GM20000 (cell line): ENCODE measurements around the gene SLC27A2.

Source experiments
- DNase-seq: peaks from one replicate; pipeline ENCODE4 v3.0.0; 2012; ENCODE audit warnings: low spot score
- TF ChIP-seq, protein P1 (sequence below): IDR thresholded peaks from 2 replicates; pipeline ENCODE4 v1.5.1; 2012; ENCODE audit warnings: mild to moderate bottlenecking, control low read depth; ENCODE audit errors: extremely low read depth, missing control alignments

SLC27A2 gene

DNA sequence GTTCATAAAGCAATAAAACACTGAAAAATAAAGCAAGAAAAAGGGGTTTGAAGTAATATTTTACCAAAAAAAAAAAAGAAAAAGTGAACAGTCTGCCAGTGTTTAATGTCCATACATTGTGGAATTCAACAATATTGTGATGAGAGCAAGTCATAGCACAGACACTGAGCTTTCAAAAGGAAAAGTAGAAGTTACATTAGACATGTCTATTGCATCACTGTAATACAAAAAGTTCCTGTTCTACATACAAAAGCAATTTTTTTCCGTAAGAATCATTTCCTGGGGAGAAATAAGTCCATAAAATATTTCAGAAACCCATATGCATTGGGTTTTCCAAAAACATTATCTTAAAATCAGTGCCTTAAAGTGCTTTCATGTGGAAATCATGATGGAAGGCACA is 95.4 kb downstream of the SLC27A2 start:
- DNase-seq: no peak
- TF ChIP-seq, protein P1, sequence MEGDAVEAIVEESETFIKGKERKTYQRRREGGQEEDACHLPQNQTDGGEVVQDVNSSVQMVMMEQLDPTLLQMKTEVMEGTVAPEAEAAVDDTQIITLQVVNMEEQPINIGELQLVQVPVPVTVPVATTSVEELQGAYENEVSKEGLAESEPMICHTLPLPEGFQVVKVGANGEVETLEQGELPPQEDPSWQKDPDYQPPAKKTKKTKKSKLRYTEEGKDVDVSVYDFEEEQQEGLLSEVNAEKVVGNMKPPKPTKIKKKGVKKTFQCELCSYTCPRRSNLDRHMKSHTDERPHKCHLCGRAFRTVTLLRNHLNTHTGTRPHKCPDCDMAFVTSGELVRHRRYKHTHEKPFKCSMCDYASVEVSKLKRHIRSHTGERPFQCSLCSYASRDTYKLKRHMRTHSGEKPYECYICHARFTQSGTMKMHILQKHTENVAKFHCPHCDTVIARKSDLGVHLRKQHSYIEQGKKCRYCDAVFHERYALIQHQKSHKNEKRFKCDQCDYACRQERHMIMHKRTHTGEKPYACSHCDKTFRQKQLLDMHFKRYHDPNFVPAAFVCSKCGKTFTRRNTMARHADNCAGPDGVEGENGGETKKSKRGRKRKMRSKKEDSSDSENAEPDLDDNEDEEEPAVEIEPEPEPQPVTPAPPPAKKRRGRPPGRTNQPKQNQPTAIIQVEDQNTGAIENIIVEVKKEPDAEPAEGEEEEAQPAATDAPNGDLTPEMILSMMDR: no peak

- TF ChIP-seq, protein P1: no peak
- no peak for DNase-seq
These were observed 96.5 kb downstream of the SLC27A2 start for GRCh38 chr15:50278496-50278895.

DNA sequence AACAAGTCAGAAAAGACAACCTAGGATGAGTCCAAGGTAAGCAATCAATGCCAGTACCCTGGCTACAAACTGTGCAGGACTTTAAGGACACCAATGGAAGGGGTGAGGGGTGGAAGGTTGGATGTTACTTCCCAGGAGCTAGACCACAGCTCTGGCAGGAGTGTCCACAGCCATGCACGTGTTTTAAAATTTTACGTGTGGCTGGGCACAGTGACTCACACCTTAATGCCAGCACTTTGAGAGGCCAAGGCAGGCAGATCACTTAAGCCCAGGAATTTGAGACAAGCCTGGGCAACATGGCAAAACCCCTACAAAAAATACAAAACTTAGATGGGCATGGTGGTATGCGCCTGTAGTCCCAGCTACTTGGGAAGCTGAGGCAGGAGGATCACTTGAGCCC is 98.3 kb downstream of the SLC27A2 start:
- DNase-seq: no peak
- TF ChIP-seq, protein P1: no peak

GRCh38 chr15:50281427-50281826 is 99.4 kb downstream of the SLC27A2 start:
- no peak for DNase-seq
- TF ChIP-seq, protein P1: no peak
